Measurements from ENCODE around the gene ULBP1.
"Not testable (repeated sequence)": the region's sequence is repeated elsewhere in the genome, so short reads cannot be mapped to it uniquely, and the experiment has no call there.

GRCh38 chr6:149953390-149953789 is 10.4 kb upstream of the ULBP1 start:
- not testable (repeated sequence) for TF ChIP-seq POLR2AphosphoS5 (IDR thresholded peaks at IDR 0.05; ENCODE audit: low read depth, low read length); POLR2A (IDR thresholded peaks at IDR 0.05; ENCODE audit: low read depth, low read length); TAF1 (IDR thresholded peaks at IDR 0.05; ENCODE audit: borderline replicate concordance, low read depth, low read length)

Measured in GM12892 (cell line).